HG03135 (cell line): ENCODE results near the gene LY86.
A peak's percentile ranks its signal among the peaks of the same experiment; 100 is the strongest.

Experiments
- ATAC-seq: cut with Tn5 transposase; IDR thresholded peaks from one replicate; pipeline ENCODE4 v1.9.1; 2021; ENCODE audit warnings: mild to moderate bottlenecking, moderate library complexity; ENCODE audit not compliant: unreplicated experiment

Gene LY86

DNA sequence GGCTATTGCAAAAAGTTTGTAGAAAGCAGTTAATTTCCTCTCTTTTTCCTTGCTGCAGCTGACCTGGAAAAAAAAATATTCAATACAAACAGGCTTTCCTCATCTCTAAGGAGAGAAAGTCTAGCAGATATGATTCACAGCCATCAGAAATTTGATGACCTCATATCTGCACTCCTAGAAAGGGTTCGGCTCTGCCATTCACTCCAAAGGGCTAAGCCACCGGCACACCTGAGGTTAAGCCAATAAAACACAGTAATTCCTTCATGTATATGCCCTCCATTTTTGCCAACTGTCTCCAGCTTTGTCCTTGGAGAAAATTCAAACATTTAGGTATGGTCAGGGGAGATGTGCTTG, 18.7 kb upstream of the LY86 start:
- no peak for ATAC-seq

GRCh38 chr6:6570929-6571671, 17.4 kb upstream of the LY86 start:
- ATAC-seq, result no peak

DNA sequence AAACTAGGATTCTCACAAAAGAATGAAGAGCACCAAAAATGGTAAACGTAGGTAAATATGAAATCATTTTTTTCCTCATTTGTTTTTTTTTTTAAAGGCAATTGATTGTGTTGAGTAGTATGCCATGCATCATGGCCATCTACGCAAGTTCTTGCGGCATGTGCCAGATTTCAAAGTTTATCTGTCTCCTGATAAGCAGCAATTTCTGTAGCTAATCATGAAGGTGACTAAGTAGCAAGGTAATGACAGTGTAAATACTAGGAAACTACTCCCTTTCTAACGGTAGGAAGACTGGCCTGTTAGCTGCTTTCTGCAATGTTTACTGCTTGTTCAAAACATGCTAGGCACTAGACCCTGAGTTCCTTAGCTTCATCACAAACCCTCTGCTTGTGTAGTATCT, 13.4 kb upstream of the LY86 start:
- ATAC-seq, result no peak

DNA sequence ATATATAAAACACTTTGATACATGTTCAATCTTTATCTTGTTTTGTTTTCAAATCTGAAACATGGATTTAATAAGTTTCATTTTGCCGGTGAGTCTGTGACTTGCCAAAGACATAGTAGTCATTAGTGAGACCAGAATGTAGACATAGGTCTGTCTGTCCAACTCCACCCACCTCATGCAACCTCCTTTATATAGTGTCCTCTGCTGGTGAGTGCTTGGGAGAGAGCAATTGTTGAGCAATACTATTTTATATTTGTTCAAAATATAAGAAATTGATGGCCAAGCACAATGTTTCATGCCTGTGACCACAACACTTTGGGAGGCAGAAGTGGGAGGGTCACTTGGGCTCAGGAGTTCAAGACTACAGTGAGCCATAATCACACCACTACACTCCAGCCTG, 10.8 kb upstream of the LY86 start:
- ATAC-seq, result no peak

DNA sequence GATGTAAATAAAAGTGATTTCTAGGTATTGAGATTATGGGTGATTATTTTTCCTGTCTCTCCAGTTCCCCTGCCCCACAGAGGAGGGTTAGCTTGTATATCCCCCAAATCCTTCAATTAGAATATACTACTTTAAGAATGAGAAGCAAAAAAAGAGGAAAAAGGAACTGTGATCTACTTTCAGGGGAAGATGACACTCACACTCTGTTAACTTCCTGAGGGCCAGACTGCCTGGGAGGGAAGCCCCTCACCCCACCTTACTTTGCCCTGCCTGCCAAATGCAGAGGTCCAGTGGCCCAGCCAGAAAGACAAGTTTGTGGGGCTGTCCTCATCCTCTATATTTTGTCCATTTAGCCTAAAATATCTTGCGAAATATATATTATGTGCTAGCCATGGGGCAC, 9.2 kb upstream of the LY86 start:
- no peak for ATAC-seq

GRCh38 chr6:6580225-6580856, 8.2 kb upstream of the LY86 start:
- ATAC-seq, result no peak

- ATAC-seq, result no peak
These were observed 7.5 kb upstream of the LY86 start for GRCh38 chr6:6581054-6581453.

DNA sequence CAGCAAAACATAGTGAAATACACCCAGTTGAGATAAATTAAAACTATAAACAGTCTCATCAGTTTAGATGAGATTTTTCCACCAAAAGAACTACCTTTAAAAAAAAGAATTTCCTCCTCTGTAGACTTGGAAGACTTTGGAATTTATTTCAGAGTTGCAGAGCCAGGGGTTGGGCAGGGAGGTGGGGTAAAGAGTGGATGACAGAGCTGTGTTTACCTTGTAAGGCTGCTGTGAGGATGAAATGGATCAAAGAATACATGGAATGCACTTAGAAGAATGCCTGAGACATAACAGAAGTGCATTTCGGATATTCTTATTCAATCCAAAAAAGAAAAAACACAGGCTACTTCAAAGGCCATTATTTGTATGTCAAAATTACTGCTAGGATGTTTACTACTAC, 6.4 kb upstream of the LY86 start:
- ATAC-seq, result no peak

DNA sequence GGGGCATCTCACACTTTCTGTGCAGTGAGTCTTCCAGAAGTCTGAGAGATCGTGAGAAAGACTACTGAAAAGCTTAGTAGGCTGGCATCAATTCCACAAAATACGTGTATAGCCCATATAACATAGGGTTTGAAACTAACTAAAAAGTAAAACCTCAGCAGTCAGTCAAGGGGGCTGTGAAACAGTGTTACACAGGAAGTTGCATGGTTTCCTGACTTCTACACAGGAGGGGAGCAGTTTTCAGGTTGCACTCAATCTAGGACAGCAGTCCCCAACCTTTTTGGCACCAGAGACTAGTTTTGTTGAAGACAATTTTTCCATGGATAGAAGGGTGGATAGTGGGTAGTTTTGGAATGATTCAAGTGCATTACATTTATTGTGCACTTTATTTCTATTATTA, 4.7 kb upstream of the LY86 start:
- ATAC-seq, result no peak

- ATAC-seq, result no peak
These were observed 4.1 kb upstream of the LY86 start for GRCh38 chr6:6584310-6585002.

- ATAC-seq, result no peak
These were observed 3.6 kb upstream of the LY86 start for GRCh38 chr6:6585003-6585311.

GRCh38 chr6:6586167-6586566, 2.4 kb upstream of the LY86 start:
- no peak for ATAC-seq

DNA sequence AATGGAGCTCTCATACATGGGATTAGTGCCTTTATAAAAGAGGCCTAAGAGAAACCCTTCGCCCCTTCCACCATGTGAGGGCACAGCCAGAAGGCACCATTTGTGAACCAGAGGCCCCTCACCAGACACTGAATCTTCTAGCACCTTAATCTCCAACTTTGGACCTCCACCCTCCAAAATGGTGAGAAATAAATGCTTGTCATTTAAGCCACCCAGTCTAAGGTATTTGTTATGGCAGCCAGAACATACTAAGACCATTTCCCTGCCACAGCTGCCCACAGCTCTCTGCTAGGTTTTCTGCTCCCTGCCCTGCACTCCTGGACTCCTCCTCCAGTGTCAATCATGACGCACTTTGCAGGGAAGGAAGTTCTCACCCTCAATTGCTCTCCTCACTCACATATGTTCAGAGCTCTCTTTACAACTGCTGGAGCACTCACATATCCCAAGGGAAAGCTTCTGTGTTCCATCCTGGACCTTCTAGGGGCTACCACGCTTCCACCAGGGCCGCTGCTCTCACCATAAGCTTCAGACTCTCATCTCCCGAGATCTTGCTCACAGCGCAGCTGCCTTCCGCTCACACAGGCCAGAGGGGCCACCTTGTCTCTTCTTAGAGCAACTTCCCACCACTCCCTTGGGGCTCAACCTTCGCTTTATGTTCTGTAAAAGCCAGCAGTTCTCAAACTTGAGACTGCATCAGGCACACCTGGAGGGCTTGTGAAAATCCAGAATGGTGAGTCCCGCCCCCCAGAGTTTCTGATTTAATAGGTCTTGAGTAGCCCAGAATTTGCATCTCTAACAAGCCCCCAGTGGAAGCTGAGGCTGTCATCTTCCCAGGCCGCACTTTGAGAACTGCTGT, 1.6 kb upstream of the LY86 start:
- peak; percentile 58 for ATAC-seq

- ATAC-seq, result no peak
These were observed 840 bp upstream of the LY86 start for GRCh38 chr6:6587696-6588063.

GRCh38 chr6:6588924-6589709, 597 bp downstream of the LY86 start:
- no peak for ATAC-seq

GRCh38 chr6:6590530-6590929, 2.0 kb downstream of the LY86 start:
- no peak for ATAC-seq

GRCh38 chr6:6591778-6592465, 3.4 kb downstream of the LY86 start:
- peak; percentile 22 for ATAC-seq

DNA sequence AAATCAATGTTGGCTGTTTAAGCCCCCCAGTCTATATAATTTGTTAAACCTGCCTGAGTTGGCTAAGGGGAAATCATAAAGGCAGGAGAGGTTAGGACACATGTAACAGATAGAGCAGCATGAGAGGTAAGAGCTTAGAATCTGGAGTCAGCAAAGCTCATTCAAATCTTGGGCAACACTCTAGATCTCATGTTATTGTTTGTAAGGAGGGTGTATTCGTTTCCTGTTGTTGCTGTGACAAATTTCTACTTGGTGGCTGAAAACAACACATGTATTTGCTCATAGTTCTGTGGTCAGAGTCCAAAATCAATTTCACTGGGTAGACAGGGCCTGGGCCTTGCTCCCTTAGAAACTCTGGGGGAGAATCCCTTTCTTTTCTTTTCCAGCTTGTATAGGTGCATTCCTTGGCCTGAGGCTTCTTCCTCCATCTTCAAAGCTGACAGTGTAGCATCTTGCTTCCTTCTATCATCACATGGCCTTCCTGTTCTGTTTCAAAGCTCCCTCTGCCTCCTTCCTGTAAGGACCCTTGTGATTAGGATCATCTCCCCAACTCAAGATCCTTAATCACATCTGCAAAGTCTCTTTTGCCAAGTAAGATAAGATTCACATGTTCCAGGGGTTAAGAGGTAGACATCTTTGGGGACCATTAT, 4.4 kb downstream of the LY86 start:
- no peak for ATAC-seq

DNA sequence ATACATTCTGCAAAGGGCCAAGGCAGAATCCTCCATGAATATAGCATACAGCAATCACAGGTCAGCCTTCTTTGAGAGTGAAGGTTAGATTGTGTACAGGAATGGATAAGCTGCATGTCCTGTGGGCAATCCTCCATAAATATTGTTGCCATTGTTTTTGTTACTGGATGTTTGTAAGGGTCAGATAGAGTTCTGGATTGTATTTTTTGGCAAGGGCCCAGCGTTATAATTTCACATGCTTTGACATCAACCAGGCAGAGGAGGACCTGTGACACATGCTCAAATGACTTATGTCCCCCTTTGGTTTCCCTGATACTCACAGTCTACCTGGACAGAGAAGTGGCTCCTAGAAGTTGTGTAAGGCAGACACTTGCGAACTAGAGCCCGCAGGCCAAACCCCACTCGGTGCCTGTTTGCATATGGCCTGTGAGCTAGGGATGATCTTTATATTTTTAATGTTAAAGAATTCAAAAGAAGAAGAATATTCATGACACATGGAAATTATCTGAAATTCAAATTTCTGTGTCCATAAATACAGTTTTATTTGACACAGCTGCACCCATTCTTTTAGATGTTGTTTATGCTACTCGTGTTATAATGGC, 5.4 kb downstream of the LY86 start:
- ATAC-seq, result no peak
